GM19023 (cell line): Measurements from ENCODE around the gene INHBC.
"Not testable (repeated sequence)": the region's sequence is repeated elsewhere in the genome, so short reads cannot be mapped to it uniquely, and the experiment has no call there.

ENCODE experiments used
- ATAC-seq: cut with Tn5 transposase; IDR thresholded peaks from one replicate; pipeline ENCODE4 v1.9.1; 2021; ENCODE audit warnings: mild to moderate bottlenecking, moderate library complexity; ENCODE audit not compliant: unreplicated experiment

The INHBC gene, protein sequence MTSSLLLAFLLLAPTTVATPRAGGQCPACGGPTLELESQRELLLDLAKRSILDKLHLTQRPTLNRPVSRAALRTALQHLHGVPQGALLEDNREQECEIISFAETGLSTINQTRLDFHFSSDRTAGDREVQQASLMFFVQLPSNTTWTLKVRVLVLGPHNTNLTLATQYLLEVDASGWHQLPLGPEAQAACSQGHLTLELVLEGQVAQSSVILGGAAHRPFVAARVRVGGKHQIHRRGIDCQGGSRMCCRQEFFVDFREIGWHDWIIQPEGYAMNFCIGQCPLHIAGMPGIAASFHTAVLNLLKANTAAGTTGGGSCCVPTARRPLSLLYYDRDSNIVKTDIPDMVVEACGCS

DNA sequence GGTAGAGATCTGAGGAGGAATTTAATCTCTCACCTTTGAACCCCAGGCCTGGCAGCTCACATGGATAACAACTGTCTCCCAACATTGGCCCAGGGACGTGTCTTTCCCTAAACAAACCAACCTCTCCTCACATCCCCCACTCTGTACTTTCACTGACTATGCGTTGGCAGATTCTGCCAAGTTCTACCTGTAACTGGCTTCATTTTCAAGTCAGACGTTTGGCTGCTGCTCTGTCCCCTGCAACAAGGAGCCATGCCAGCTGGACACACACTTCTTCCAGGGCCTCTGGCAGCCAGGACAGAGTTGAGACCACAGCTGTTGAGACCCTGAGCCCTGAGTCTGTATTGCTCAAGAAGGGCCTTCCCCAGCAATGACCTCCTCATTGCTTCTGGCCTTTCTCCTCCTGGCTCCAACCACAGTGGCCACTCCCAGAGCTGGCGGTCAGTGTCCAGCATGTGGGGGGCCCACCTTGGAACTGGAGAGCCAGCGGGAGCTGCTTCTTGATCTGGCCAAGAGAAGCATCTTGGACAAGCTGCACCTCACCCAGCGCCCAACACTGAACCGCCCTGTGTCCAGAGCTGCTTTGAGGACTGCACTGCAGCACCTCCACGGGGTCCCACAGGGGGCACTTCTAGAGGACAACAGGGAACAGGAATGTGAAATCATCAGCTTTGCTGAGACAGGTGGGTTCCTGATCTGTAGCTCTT is at the start of gene INHBC:
TSS of gene INHBC (plus strand) at position 268 of the 707 bp plus-strand sequence. CDS start at position 371, 103 bp downstream.
- no peak for ATAC-seq

DNA sequence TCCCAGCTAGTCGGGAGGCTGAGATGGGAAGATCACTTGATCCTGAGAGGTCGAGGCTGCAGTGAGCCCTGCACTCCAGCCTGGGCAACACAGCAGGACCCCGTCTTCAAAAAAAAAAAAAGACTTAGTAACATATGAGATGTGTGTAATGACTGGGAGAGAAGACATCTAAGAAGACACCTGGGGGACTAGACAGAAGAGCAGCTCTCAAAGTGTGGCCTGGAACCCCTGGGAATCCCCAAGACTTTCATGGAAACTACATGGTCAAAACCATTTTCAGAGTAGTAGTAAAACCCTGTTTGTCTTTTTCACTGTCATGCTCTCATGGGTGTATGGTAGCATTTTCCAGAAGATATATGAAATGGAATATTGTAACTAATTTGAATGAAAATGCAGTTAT is 49.0 kb upstream of the INHBC start:
- no peak for ATAC-seq

DNA sequence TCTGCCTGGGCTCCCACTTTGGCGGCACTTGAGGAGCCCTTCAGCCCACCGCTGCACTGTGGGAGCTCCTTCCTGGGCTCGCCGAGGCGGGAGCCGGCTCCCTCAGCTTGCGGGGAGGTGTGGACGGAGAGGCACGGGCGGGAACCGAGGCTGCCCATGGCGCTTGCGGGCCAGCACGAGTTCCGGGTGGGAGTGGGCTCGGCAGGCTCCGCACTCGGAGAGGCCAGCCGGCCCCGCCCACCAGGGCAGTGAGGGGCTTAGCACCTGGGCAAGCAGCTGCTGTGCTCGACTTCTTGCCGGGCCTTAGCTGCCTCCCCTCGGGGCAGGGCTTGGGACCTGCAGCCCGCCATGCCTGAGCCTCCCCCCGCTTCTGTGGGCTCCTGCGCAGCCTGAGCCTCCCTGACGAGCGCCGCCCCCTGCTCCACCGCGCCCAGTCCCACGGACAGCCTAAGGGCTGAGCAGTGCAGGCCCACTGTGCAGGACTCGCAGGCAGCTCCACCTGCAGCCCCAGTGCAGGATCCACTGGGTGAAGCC is 48.3 kb upstream of the INHBC start:
- no peak for ATAC-seq

DNA sequence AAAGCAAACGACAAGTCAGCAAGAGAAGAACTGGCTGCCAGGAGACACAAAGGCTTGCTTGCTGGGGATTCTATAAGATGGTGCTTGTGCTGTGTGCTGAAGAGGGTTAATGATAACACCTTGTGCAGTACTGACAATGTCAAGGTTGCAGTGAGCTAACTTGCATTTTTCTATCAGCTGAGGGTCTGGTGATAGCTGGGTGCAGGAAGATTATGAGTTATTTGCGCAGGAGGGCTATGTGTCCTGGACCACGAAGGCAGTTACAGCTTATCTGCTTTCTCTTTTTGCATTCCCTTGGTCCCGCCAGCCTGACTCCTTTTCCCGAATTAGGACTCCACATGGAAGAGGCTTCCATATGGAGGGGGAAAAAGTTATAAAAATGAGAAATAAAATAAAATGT is 46.2 kb upstream of the INHBC start:
- ATAC-seq, result no peak

DNA sequence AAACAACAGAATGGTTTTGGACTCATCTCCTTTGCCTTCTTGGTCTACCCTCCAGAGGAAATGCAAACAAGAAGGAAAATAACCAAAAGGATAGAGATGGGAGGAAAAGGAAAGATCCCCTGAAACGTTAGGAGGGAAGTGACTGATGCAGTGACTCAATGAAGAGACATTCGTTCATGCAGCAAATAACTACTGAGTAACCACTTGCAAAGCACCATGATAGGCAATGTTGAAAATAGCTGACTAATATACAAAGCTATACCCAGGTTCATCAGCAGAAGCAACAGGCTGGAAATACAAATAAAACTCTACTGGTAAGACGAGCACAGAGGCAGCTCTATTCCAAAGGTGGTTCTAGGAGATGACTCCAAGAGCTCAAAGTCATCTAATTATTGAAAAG is 45.6 kb upstream of the INHBC start:
- no peak for ATAC-seq

DNA sequence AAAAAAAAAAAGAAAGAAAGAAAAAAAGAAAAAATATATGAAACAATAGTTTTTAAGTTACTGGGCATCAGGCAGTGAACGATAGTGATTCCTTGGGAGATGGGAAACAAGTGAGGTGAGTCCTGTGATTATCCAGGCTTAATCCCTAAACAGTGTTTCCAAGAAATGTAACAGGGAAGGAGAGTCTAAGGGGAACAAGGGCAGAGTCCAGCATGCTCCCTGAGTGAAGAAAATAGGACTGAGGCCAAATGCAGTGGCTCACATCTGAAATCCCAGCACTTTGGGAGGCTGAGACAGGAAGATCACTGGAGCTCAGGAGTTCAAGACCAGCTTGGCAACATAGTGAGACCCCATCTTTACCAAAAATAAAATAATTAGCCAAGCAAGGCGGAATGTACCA is 44.4 kb upstream of the INHBC start:
- ATAC-seq, result no peak

DNA sequence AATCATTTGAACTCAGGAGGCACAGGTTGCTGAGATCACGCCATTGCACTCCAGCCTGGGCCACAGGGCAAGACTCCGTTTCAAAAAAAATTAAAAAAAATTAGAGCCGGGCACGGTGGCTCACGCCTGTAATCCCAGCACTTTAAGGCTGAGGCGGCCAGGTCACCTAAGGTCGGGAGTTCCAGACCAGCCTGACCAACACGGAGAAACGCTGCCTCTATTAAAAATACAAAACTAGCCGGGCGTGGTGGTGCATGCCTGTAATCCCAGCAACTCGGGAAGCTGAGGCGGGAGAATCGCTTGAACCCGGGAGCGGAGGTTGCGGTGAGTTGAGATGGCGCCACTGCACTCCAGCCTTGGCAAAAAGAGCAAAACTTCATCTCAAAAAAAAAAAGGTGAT is 39.5 kb upstream of the INHBC start:
- no peak for ATAC-seq

DNA sequence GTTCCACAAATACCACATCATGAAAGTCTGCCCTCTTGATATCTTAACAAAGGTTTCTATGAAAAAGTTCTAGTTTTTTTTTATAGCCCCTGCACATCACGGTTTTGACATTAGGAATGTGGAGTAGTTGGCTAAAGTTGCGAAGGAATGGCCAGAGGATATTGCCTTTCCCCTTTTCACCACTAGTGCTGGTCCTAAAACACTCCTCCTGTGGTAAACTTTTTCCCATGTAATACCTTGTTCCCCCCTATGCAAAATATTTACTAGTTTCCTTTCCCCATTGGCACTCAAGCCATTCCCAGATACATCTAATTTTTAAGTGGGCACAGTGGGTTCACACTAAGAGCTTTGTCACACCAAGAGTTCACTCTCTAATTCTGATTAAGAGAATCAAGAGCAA is 37.1 kb upstream of the INHBC start:
- ATAC-seq, result no peak

DNA sequence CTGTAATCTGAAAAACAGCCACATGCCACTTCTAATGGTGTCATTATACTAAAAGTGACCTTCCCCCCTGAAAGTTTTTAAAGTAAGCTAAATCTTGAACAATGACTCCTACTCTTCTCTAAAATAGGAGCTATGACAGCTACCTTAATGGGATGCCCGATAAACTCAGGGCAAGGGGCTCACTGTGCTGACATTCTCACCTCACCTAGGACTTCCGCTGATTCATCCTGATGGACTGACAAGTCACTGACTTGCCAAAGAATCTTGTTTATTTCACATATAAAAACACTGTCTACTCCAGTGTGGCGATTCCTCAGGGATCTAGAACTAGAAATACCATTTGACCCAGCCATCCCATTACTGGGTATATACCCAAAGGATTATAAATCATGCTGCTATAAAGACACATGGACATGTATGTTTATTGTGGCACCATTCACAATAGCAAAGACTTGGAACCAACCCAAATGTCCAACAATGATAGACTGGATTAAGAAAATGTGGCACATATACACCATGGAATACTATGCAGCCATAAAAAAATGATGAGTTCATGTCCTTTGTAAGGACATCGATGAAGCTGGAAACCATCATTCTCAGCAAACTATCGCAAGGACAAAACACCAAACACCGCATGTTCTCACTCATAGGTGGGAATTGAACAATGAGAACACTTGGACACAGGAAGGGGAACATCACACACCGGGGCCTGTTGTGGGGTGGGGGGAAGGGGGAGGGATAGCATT is 34.7 kb upstream of the INHBC start:
- not testable (repeated sequence) for ATAC-seq

DNA sequence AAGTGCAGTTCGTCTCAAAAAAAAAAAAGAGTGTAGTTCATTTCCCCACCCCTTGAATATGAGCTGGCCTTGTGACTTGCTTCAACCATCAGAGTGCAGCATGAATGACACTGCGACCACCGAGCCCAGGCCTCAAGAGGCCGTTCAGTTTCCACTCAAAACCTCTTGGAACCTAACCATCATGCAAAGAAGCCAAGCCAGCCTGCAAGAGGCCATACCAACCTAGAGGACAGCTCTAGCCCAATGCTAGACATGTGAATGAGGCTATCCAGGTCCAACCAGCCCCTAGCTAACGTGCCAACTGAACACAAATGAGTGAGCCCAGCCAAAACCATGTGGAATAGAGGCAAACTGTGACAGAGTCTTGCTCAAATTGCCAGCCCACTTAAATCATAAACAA is 33.4 kb upstream of the INHBC start:
- ATAC-seq, result no peak

DNA sequence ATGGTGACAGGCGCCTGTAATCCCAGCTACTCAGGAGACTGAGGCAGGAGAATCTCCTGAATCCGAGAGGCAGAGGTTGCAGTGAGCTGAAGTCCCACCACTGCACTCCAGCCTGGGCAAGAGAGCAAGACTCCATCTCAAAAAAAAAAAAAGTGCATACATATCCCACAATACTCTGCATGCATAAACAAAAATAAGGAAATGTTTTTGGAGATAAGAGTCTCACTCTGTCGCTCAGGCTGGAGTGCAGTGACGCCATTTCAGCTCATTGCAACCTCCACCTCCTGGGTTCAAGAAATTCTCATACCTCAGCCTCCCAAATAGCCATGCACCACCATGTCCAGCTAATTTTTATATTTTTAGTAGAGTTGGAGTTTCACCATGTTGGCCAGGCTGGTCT is 32.4 kb upstream of the INHBC start:
- not testable (repeated sequence) for ATAC-seq

DNA sequence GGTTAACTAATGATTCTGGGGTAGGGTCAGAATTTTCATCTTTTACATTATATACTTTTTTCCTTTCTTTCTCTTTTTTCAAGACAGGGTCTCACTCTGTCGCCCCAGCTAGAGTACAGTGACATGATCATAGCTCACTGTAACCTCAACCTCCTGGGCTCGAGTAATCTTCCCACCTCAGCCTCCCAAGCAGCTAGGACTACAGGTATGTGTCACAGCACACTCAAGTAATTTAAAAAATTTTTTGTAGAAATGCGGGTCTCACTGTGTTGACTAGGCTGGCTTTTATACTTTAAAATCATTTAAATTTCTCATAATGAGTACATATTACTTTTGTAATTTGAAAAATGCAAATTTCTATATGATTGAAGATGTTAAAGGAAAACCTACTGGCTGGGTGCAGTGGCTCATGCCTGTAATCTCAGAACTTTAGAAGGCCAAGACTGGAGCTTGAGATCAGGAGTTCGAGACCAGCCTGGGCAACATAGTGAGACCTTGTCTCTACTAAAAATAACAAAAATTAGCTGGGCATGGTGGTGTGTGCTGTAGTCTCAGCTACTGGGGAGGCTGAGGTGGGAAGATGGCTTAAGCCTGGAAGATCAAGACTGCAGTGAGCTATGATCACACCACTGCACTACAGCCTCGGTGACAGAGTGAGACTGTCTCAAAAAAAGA is 29.5 kb upstream of the INHBC start:
- no peak for ATAC-seq

DNA sequence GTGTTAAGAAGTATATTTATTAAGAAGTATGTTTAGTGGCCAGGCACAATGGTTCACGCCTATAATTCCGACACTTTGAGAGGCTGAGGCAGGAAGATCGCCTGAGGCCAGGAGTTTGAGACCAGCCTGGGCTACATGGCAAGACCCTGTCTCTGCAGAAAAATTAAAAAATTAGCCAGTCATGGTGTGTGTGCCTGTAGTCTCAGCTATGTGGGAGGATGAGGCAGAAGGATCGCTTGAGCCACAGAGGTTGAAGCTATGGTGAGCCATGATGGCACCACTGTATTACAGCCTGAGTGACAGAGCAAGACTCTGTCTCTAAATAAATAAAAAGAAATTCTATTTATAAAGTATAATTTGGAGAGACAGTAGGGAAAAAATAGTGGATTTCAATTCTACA is 24.1 kb upstream of the INHBC start:
- no peak for ATAC-seq

DNA sequence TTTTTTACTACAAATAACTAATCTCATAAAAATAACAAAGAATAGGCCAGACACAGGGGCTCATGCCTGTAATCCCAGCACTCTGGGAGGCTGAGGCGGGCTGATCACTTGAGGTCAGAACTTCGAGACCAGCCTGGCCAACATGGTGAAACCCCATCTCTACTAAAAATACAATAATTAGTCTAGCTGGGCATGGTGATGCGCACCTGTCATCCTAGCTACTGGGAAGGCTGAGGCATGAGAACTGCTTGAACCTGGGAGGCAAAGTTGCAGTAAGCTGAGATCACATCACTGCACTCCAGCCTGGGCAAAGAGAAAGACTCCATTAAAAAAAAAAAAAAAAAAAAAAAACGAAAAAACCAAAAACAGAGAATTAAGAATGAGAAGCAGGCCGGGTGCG is 20.4 kb upstream of the INHBC start:
- ATAC-seq, result not testable (repeated sequence)

DNA sequence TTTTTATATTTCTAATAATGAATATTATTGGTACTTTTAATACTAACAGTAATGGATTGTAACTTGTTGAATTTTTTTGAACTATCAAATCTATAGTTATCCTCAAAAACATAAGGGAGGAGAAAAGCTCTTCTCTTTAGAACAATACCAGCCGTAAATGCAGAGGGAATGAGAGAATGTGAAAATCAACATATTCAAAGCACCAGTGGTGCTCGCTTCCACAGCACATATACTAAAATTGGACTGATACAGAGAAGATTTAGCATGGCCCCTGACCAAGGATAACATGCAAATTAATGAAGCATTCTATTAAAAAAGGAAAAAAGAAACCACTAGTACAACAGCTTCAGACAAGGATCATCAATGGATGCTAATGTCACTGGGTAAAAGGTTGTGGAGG is 19.5 kb upstream of the INHBC start:
- ATAC-seq, result no peak

DNA sequence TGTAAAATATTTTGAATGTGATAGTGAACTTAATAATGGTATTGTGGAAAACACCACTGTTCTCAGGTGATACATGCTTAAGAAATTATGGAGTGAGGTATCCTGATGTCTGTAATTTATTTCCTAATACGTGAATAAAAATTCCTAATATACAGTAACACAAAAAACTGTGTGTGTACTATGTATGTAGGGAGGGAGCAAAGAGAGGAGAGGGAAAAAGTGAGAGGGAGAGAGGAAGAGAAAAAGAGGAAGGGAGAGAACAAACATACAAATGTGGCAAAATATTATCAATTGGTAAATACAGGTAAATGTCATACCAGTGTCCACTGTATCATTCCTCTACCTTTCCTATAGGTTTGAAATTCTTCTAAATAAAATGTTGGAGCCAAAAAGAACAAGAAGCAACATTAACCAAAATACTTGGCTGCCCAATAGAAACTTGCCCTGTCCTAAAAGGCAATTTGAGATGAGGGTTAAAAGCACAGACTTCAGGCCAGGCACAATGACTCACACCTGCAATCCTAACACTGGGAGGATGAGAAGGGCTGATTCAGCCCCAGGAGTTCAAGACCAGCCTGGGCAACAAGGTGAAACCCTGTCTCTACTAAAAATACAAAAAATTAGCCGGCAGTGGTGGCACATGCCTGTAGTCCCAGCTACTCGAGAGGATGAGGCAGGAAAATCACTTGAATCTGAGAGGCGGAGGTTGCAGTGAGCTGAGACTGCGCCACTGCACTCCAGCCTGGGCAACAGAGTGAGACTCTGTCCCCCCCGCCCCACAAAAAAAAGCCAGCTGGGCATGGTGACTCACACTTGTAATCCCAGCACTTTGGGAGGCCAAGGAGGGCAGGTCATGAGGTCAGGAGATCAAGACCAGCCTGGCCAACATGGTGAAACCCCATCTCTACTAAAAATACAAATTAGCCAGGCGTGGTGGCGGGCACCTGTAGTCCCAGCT is 18.3 kb upstream of the INHBC start:
- no peak for ATAC-seq

DNA sequence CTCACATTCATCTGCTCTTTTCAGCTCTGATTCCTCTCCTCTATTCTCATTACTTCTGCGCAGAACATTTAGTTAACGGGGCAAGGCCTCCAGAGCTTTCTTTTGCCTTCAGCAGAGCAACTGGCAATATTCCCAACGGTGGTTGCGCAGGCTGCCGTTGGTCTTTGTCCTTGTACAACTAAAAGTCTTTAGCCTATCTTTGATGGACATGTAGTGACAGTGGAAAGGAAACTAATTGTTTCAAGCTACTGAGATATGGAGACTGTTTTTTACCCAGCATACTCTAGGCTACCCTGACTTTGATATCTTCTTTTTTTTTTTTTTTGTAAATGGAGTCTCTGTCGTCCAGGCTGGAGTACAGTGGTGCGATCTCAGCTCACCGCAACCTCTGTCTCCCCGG is 16.3 kb upstream of the INHBC start:
- no peak for ATAC-seq

DNA sequence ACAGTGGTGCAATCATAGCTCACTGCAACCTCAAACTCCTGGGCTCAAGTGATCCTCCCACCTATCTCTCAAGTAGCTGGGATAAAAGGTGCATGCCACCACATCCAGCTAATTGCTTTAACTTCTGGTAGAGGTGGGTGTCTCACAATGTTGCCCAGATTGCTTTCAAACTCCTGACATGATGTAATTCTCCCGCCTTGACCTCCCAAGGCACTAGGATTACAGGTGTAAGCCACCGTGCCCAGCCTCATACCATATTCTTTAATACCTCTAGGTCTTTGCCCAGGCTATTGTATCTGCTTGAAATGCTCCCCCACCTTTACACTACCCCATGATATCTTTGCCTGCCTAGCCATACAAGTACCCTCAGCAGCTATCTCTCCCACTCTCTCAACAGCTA is 15.1 kb upstream of the INHBC start:
- no peak for ATAC-seq

DNA sequence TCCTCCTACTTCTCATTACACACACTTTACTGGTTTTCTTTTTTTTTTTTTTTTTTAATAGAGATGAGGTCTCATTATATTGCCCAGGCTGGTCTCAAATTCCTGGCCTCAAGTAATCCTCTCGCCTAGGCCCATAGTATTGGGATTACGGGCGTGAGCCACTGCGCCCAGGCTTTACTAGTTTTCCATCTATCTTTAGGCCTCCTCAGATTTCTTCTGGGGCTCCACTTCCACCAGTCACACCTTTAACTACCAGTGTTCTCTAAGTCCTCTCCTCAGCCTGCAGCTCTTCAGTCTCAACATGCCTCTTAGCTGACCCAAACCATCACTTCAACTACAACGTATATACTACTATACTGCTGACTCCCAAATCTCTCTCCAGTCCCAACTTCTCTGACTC is 14.1 kb upstream of the INHBC start:
- no peak for ATAC-seq

DNA sequence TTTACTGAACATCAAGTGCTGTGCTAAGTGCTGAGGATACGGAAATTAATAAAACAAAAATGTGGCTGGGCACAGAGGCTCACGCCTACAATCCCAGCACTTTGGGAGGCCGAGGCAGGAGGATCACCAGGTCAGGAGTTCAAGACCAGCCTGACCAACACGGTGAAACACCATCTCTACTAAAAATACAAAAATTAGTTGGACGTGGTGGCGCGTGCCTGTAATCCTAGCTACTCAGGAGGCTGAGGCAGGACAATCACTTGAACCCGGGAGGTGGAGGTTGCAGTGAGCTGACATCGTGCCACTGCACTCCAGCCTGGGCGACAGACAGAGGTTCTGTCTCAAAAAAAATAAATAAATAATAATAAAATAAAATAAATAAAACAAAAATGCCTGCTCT is 7.6 kb upstream of the INHBC start:
- ATAC-seq, result not testable (repeated sequence)
